Mucosa of rectum (tissue), 2 donors: Measurements from ENCODE around the gene ADCY10.

ENCODE experiments used
- H3K27ac ChIP-seq, 2 donors: one replicate each; pipeline ENCODE4 v1.7.0; 2013; ENCODE audit warnings: inconsistent platforms in 2 of 2, low read depth in 2 of 2, low read length in 2 of 2
- H3K27me3 ChIP-seq, 2 donors: one replicate each; pipeline ENCODE4 v1.7.0; 2013; ENCODE audit warnings: low read length in 2 of 2; ENCODE audit not compliant: control insufficient read depth in 2 of 2, insufficient read depth in 2 of 2
- H3K36me3 ChIP-seq, 2 donors: one replicate each; pipeline ENCODE4 v1.7.0; 2013; ENCODE audit warnings: low read length in 2 of 2; ENCODE audit not compliant: control insufficient read depth in 2 of 2, insufficient read depth in 2 of 2
- H3K4me1 ChIP-seq, 2 donors: one replicate each; pipeline ENCODE4 v1.7.0; 2013; ENCODE audit warnings: low read length in 2 of 2, mild to moderate bottlenecking in 1 of 2; ENCODE audit not compliant: control insufficient read depth in 2 of 2, insufficient read depth in 2 of 2
- H3K4me3 ChIP-seq, 2 donors: one replicate each; pipeline ENCODE4 v1.7.0; 2013; ENCODE audit warnings: low read length in 2 of 2
- H3K9ac ChIP-seq, 2 donors: one replicate each; pipeline ENCODE4 v1.7.0; 2013; ENCODE audit warnings: low read length in 2 of 2, low read depth in 1 of 2, mild to moderate bottlenecking in 1 of 2
- H3K9me3 ChIP-seq, 2 donors: one replicate each; pipeline ENCODE4 v1.7.0; 2013; ENCODE audit warnings: low read length in 2 of 2; ENCODE audit not compliant: control insufficient read depth in 2 of 2
- donor health status: healthy.
- donor health status: Normal muscosa, but diverticular disease.

ADCY10 gene

DNA sequence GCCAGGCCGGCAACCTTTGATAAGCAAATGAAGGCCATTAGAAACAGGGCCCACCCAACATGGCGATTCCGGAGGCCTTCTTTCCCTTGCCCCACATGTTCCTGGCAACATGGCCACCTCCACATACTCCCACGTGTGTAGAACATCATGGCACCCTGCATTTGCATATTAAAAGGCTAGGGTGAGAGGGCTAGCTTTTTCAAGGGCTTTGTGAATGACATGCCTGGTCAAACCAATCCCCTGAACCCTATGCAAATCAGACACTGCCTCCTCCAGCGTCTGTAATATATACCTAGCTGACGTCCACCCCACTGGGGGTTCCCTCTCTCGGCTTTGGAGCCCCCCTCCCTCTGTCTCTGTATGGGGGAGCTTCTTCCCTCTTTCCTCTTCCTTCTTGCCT lies 1.6 kb downstream of the ADCY10 start:
- no peak overlapping the region for H3K9ac ChIP-seq
- H3K36me3 ChIP-seq, result peaks cover 4 to 7% of the 10 kb centered on the region in 2 donors
- peaks cover 0 to 2% of the 10 kb centered on the region in 2 donors for H3K9me3 ChIP-seq
- H3K4me3 ChIP-seq, result no peak overlapping the region
- H3K27ac ChIP-seq, result no peak overlapping the region
- H3K4me1 ChIP-seq, result peaks cover 4 to 6% of the 10 kb centered on the region in 2 donors
- H3K27me3 ChIP-seq, result no peaks in the 10 kb centered on the region

DNA sequence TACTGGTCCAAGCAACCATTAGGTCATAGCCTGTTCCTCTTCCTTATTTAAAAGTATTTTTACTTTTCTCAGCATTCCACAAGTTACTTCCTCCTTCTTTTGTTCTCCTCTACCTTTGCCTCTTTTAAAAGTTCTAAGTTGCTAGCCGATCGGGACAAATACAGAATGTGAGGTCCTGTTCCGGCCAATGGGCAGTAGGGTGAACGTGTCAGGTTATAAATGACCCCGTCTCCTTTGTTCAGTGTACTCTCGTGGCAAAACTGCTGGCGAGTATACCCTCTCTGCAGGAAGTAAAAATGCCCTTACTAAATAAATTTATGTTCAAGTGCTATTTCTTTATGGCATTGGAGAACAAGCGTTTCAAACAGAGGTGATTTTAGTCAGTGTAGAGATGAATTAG lies 2.5 kb downstream of the ADCY10 start:
- Histone ChIP-seq H3K4me1 (no peaks in the 10 kb centered on the region), H3K27ac (no peak overlapping the region), H3K9ac (no peak overlapping the region), H3K4me3 (peak overlapping the region in 1 of 2 donors; percentile 48), H3K27me3 (no peaks in the 10 kb centered on the region), H3K36me3 (peaks cover 4 to 7% of the 10 kb centered on the region in 2 donors), H3K9me3 (peaks cover 0 to 2% of the 10 kb centered on the region in 2 donors)

DNA sequence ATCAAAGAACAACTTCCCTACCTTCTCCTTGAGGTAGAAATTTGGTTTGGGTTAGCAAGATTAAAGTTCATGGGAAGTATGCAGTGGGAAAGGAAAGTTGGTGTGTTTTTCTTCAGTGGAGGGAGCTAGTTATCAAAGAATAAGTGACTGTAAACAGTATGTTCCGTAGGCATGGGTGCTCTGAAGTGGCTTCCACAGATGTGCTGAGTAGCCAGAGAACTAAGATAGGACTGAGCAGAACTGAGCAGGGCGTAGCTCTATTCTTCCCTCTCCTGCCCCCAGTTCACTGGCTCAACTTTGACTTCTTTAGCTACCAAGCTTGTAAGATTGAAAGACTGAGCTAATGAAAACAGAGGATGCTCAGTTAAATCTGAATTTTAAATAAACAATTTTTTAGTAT lies 3.4 kb downstream of the ADCY10 start:
- no peak overlapping the region for H3K4me3 ChIP-seq
- no peaks in the 10 kb centered on the region for H3K27me3 ChIP-seq
- peaks cover under 1 to 4% of the 10 kb centered on the region in 2 donors for H3K36me3 ChIP-seq
- H3K9ac ChIP-seq, result no peak overlapping the region
- peaks cover 0 to 2% of the 10 kb centered on the region in 2 donors for H3K9me3 ChIP-seq
- no peak overlapping the region for H3K27ac ChIP-seq
- no peaks in the 10 kb centered on the region for H3K4me1 ChIP-seq

DNA sequence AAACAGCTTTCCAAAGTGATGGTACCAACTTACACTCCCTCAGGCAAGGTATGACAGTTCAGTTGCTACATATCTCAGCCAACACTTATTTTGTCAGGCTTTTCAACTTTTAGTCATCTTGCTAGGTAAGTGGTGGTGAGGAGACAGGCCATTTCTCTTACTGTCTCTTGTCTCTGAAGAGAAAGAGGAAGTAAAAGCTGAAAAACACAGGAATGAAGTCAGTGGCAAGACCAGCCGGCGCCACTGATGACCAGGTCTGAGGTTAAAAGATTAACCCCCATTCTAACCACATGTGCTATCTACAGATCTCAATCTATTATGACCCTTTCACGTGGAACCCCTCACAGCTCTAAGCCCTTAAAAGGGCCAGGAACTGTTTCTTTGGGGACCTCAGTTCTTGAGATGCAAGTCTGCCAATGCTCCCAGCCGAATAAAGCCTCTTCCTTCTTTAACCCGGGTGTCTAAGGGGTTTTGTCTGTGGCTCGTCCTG lies 4.2 kb downstream of the ADCY10 start:
- Histone ChIP-seq H3K27me3 (no peaks in the 10 kb centered on the region), H3K9ac (no peak overlapping the region), H3K36me3 (peaks cover 0 to 4% of the 10 kb centered on the region in 2 donors), H3K9me3 (peaks cover 0 to 2% of the 10 kb centered on the region in 2 donors), H3K27ac (no peak overlapping the region), H3K4me3 (no peak overlapping the region), H3K4me1 (no peaks in the 10 kb centered on the region)

DNA sequence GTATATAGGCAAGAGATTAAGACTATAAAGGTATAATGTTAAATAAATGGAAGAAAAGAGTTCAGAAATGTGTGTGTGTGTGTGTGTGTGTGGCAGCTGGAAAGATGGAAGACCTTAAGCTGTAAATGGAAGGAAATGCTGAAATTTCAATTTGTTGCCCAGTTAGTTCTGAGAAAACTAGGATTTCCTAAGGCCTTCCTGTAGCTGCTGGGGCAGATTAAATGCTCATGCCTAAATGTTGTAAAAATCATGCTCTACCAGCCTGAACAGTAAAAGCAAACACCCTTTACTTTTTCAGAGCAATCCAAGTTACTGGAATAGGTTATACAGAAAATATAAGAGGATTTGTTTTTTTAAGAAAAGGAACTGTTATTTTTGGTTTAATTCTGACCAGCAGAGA lies 8.3 kb downstream of the ADCY10 start:
- H3K36me3 ChIP-seq, result no peaks in the 10 kb centered on the region
- no peak overlapping the region for H3K4me3 ChIP-seq
- H3K4me1 ChIP-seq, result peaks cover 0 to 3% of the 10 kb centered on the region in 2 donors
- no peak overlapping the region for H3K27ac ChIP-seq
- H3K27me3 ChIP-seq, result no peaks in the 10 kb centered on the region
- peaks cover 0 to 2% of the 10 kb centered on the region in 2 donors for H3K9me3 ChIP-seq
- H3K9ac ChIP-seq, result no peak overlapping the region

DNA sequence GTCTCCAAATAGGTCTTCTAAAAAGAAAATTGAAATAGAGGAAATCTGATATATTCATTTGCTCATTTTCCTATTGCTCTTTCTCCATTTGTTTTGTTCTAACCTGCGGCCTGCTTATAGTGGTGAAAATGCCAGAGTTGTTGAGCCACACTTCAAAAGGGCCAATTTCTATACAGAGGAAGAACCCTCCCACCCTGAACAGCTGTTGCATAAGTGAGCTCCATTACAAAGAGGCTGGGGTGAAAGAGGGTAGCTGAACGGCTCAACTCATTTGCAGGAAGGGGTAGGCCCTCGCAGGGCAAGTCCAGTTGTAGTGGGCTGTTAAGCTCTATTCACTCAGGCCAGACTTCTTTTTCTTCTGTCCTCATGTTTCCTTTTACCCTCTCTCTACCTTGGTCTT lies 8.8 kb downstream of the ADCY10 start:
- Histone ChIP-seq H3K9ac (no peak overlapping the region), H3K36me3 (no peaks in the 10 kb centered on the region), H3K4me3 (no peak overlapping the region), H3K4me1 (peaks cover 0 to 3% of the 10 kb centered on the region in 2 donors), H3K27me3 (no peaks in the 10 kb centered on the region), H3K9me3 (no peaks in the 10 kb centered on the region), H3K27ac (no peak overlapping the region)

DNA sequence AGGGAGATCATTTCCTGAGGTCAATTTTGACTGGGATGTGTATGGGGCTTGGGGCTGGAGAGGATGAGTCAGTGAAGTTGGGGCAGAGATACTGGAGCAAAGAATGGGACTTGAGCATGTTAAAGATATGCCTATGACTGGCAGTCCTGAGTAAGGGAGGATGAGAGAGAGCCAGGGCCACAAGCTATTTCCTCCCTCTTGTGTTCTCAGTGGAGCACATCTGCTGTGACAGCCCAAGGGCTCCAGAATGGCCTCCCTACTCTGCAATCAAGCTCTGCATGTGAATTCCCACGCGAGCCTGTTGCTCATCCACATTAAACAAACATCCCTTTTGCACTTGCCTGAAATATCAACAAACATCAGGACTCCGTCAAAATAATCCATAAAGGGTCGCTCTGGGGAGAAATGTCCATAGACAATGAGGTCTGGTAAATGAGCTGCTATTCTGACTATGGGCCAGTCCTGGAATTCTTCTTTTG lies 9.2 kb downstream of the ADCY10 start:
- Histone ChIP-seq H3K27me3 (no peaks in the 10 kb centered on the region), H3K4me1 (peaks cover 0 to 3% of the 10 kb centered on the region in 2 donors), H3K4me3 (no peak overlapping the region), H3K27ac (no peak overlapping the region), H3K36me3 (no peaks in the 10 kb centered on the region), H3K9ac (no peak overlapping the region), H3K9me3 (no peaks in the 10 kb centered on the region)

DNA sequence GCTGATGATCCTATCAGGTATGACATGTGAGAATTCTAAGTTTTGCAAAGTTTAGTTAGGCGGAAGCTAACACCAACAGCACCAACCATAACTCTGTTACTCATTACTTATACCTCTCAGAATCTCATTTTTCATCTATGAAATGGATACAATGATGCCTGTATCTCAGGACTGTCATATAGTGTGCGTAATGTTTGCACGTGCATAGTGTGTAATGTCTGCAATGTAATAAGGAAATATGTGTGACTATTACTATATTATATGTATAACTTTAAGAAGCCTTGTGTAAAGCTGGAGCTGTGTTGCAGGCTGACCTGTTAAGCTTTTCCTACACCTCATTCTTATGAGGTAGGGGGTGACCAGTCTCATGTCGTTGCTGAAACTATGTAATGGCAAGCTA lies 13.0 kb downstream of the ADCY10 start:
- Histone ChIP-seq H3K27me3 (no peaks in the 10 kb centered on the region), H3K9me3 (no peaks in the 10 kb centered on the region), H3K27ac (no peak overlapping the region), H3K36me3 (no peaks in the 10 kb centered on the region), H3K9ac (no peak overlapping the region), H3K4me1 (peaks cover 0 to 3% of the 10 kb centered on the region in 2 donors), H3K4me3 (no peak overlapping the region)

DNA sequence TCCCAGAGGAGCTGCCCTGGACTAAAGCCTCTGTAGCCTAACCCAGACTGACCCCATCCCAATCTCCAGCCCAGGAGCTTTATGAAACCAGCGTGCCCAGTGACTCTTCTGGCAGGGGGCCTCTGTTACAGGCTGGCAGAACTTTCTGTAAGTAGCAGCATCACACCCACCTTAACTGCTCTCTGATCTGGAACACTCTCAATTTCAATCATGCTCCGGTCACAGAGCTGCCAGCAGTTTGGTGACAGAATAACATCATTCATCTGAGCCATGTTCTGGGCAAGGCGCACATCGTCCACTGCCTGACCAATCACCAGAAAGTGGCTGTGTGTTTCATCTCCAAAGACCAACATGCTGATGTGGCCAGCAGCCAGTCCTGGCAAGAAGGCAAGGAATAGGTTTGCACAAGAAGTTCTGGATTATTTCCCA lies 14.7 kb downstream of the ADCY10 start:
- Histone ChIP-seq H3K36me3 (no peaks in the 10 kb centered on the region), H3K9ac (no peak overlapping the region), H3K9me3 (no peaks in the 10 kb centered on the region), H3K27ac (no peak overlapping the region), H3K27me3 (no peaks in the 10 kb centered on the region), H3K4me3 (no peak overlapping the region), H3K4me1 (peaks cover 0 to 3% of the 10 kb centered on the region in 2 donors)

DNA sequence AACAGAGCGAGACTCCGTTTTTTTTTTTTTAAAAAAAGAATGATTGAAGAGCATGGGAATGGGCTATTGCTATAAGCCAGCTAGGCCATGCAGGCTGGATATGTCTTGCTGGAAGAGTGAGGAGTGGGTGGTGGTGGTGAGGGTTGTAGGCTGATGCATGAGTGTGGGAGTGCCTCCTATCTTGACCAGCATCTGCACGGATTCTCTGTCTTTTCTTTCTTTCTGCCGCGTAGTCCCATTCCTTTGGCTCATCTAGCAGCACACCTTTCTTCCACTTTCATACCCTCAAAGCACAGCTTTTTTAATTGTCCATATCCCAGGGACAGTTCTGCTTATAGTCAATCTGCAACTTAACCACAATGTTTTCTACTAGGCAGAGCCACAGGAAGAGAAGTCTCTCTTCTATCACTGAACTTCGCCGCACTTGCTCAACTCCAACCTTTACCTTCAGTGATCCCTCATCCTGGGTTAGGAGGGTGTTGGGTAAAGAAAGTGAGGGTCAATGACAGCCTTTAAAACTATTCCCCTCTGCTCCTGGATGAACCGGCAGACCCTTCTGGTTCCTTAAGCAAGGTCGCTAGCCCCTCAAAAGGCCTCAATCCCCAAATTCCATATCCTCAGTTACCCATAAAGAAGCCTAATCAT lies 15.2 kb downstream of the ADCY10 start:
- Histone ChIP-seq H3K27me3 (no peaks in the 10 kb centered on the region), H3K9ac (no peak overlapping the region), H3K9me3 (no peaks in the 10 kb centered on the region), H3K4me1 (peaks cover 0 to 3% of the 10 kb centered on the region in 2 donors), H3K4me3 (no peak overlapping the region), H3K27ac (no peak overlapping the region), H3K36me3 (no peaks in the 10 kb centered on the region)
